Pancreas (tissue), 10 donors: ENCODE results near the gene FOXF2. TPM values are rescaled to one million over a fixed set of nuclear protein-coding genes. Genes with fewer than 3 reads are reported as not detected.

Source experiments
- ATAC-seq, 4 donors: fragments of 200-7000 bp; cut with Tn5 transposase; one replicate each; pipeline versions ENCODE4 v1.8.0 to v1.9.1; 2020; ENCODE audit warnings: mild to moderate bottlenecking in 4 of 4, moderate library complexity in 4 of 4
- DNase-seq, 6 donors: peaks; one replicate each; pipeline ENCODE4 v3.0.0-alpha.2; 2020
- FAIRE-seq: peaks from 2 replicates; lab custom pipeline; 2012; peaks lifted over from hg19 to GRCh38; lab: Jason Lieb, UNC
- H3K27ac ChIP-seq, 4 donors: fragments of 200-600 bp; sonication (generic); 1 replicate in 3 of 4; 2 replicates in 1 of 4; pipeline versions ENCODE4 v1.5.0 to v1.8.0; 2020
- H3K27me3 ChIP-seq, 4 donors: fragments of 200-600 bp; one replicate each; pipeline ENCODE4 v1.8.0; 2021
- H3K36me3 ChIP-seq, 3 donors: fragments of 200-600 bp; sonication (generic) in 1 of 3; one replicate each; pipeline versions ENCODE4 v1.5.0 to v1.8.0; 2020 to 2021
- H3K4me1 ChIP-seq, 3 donors: fragments of 200-600 bp; one replicate each; pipeline ENCODE4 v1.8.0; 2021
- H3K4me3 ChIP-seq, 4 donors: fragments of 200-600 bp; sonication (generic) in 2 of 4; one replicate each; pipeline versions ENCODE4 v1.5.0 to v1.8.0; 2020 to 2021
- H3K9me3 ChIP-seq, 4 donors: fragments of 200-600 bp; one replicate each; pipeline ENCODE4 v1.8.0; 2021
- WGBS, 2 donors: extraction: QIAGEN DNeasy Blood & Tissue Kit; methylation state at CpG; one replicate each; pipeline ENCODE4 v1.1.7; 2013; 5-methylcytosine and 5-hydroxymethylcytosine counted together
- intact Hi-C, 3 donors: fragments of 100-400 bp; cut with DNase I; formaldehyde crosslinking; loops; one replicate each; pipeline versions ENCODE4 v1.11.1 to v1.14.2; 2022
- polyA plus RNA-seq, 2 donors: library from polyadenylated mRNA; stranded (reverse); fragments of 200-250 nt; gene quantifications; one replicate each; pipeline ENCODE4 v1.2.3, GENCODE V29; 2013
- total RNA-seq, 6 donors: library from RNA; stranded (reverse); fragmentation: NEBNext Ultra II Directional in 4 of 6; extraction: Animal tissue kit (Norgen Biotek cat#: 25700) in 4 of 6; gene quantifications; one replicate each; pipeline versions ENCODE4 v1.2.1 to v1.2.4, GENCODE V29; 2021 to 2023
- TF ChIP-seq, protein P1 (sequence below), 4 donors: fragments of 200-600 bp; sonication (generic) in 3 of 4; IDR thresholded peaks; one replicate each; pipeline versions ENCODE4 v1.5.0 to v1.8.0; 2021; ENCODE audit warnings: antibody characterized with exemption in 4 of 4
- donor health status: healthy with polysubstance abuse.
- donor health status: DM: no; HTN: no; CAD: no; lungs with moderate emphysema.
- donor health status: DM: no; HTN: no; CAD: no.
- donor health status: control.
- donor health status: control.
- donor health status: Bipolar disorder and iron deficiency.
- donor health status: DM: yes; HTN: yes; CAD: no.
- donor health status: DM: no; HTN: no; CAD: no.
- donor health status: DM: no; HTN: no; CAD: no.
- donor health status: DM: yes; HTN: yes; CAD: no.

Gene FOXF2
- total and polyA plus RNA-seq, 8 donors, result 0.12 to 0.90 (median 0.35) TPM

DNA sequence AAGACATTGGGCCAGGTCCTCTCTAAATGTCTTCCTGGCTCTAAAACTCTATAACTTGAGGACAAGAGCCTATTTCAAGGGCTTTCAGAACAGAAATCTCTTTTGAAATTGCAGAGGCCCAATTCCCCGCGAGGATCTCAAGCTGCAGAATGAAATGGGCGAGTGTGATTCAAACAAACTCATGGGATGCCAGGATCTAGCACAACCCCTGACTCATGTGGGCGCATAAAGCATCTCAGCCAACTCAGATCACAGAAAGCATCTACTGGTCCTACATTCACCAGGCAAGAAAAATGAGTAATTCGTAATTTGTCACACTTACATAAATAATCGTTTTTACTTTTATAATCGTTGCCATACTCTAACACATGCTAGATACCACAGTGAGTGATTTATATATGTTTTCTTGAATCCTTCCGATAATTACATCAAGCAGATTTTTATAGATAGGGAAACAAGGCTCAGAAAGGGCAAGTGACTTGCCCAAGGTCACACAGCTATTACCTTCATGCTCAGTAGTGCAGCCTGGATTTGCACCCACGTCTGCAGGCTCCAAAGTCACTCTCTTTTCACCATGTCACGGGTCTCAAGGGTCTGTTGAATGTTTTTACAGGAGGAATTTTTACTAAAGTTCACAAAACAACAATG lies 26.2 kb downstream of the FOXF2 start:
- H3K36me3 ChIP-seq, result no peaks in the 10 kb centered on the region
- H3K9me3 ChIP-seq, result no peaks in the 10 kb centered on the region
- DNase-seq, result no peak
- TF ChIP-seq, protein P1, sequence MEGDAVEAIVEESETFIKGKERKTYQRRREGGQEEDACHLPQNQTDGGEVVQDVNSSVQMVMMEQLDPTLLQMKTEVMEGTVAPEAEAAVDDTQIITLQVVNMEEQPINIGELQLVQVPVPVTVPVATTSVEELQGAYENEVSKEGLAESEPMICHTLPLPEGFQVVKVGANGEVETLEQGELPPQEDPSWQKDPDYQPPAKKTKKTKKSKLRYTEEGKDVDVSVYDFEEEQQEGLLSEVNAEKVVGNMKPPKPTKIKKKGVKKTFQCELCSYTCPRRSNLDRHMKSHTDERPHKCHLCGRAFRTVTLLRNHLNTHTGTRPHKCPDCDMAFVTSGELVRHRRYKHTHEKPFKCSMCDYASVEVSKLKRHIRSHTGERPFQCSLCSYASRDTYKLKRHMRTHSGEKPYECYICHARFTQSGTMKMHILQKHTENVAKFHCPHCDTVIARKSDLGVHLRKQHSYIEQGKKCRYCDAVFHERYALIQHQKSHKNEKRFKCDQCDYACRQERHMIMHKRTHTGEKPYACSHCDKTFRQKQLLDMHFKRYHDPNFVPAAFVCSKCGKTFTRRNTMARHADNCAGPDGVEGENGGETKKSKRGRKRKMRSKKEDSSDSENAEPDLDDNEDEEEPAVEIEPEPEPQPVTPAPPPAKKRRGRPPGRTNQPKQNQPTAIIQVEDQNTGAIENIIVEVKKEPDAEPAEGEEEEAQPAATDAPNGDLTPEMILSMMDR (IDR thresholded peaks at IDR 0.05), result no peak
- no peak for FAIRE-seq
- H3K27me3 ChIP-seq, result no peaks in the 10 kb centered on the region
- no peak overlapping the region for H3K4me3 ChIP-seq
- no peak for ATAC-seq
- no peak overlapping the region for H3K27ac ChIP-seq
- 81 to 84% methylated on average over 10 of the region's 10 CpGs for WGBS, 2 donors
- H3K4me1 ChIP-seq, result no peaks in the 10 kb centered on the region
- intact Hi-C loops, result no loop called here

DNA sequence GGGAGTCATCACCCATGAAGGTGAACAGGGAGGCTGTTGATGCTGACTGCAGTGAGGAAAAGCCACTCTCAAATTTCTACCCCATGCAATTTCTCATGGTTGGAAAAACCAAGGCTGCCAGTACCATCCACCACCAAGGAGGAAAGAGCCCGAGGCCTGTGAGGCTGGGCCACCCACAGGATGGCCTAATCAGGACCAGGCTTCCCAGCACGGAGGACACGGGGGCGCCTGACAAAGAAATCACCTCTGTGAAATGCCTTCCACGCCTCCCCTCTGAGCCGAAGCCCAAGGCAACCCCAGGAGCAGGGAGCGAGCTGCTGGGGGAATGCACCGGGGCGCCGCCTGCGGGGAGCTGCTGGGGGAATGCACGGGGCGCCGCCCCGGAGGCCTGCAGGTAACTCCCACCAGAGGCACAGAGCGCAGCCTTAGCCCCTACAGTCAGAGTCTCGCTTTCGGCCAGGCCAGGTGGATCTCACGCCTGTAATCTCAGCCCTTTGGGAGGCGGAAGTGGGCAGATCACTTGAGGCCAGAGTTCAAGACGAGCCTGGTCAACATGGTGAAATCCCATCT lies 26.9 kb downstream of the FOXF2 start:
- intact Hi-C loops, result no loop called here
- H3K36me3 ChIP-seq, result no peaks in the 10 kb centered on the region
- whole genome bisulfite sequencing, 2 donors, result 70 to 77% methylated on average over 21 of the region's 21 CpGs
- TF ChIP-seq, protein P1 (IDR thresholded peaks at IDR 0.05), result no peak
- no peaks in the 10 kb centered on the region for H3K27me3 ChIP-seq
- no peaks in the 10 kb centered on the region for H3K4me1 ChIP-seq
- no peak for FAIRE-seq
- no peak for ATAC-seq
- H3K4me3 ChIP-seq, result no peak overlapping the region
- H3K9me3 ChIP-seq, result no peaks in the 10 kb centered on the region
- DNase-seq, result no peak
- no peak overlapping the region for H3K27ac ChIP-seq

DNA sequence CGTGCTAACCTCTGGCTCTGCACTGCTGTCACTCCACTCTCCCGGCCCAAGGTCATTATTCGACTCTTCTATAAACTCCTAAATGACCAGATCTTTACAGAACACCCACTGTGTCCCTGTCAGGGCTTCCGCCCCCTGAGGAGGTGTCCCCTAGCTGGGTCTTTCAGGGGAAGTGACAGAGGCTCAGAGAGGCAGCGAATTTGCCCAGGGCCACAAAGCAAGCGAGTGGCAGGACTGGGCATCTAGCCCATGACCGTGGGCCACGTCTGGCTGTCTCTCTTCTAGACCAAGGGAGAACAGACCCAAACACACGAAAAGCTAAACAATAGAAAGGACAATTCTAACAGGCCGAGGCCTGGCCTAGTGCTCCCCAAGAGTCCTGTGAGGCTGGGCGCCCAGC lies 27.4 kb downstream of the FOXF2 start:
- TF ChIP-seq, protein P1 (IDR thresholded peaks at IDR 0.05), result no peak
- no peak overlapping the region for H3K27ac ChIP-seq
- H3K9me3 ChIP-seq, result no peaks in the 10 kb centered on the region
- DNase-seq, result no peak
- no peak for FAIRE-seq
- H3K36me3 ChIP-seq, result no peaks in the 10 kb centered on the region
- intact Hi-C loops, result no loop called here
- H3K4me1 ChIP-seq, result no peaks in the 10 kb centered on the region
- no peaks in the 10 kb centered on the region for H3K27me3 ChIP-seq
- no peak for ATAC-seq
- no peak overlapping the region for H3K4me3 ChIP-seq
- WGBS, 2 donors, result 70 to 81% methylated on average over 11 of the region's 11 CpGs

DNA sequence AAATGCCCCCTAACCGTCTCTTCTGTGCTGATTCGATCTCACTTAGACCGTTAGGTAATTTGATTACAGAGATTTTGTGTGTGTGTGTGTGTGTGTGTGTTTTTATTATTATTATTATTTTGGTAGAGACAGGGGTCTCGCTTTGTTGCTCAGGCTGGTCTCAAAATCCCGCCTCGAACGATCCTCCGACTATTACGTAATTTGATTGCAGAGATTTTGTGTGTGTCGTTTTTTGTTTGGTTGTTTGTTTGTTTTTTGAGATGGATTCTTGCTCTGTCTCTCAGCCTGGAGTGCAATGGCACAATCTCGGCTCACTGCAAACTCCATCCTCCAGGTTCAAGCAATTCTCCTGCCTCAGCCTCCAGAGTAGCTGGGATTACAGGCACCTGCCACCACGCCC lies 28.3 kb downstream of the FOXF2 start:
- FAIRE-seq (no peak), DNase-seq (no peak), ATAC-seq (no peak)
- TF ChIP-seq, protein P1 (IDR thresholded peaks at IDR 0.05), result no peak
- Histone ChIP-seq H3K27ac (no peak overlapping the region), H3K27me3 (no peaks in the 10 kb centered on the region), H3K4me3 (no peak overlapping the region), H3K36me3 (no peaks in the 10 kb centered on the region), H3K4me1 (no peaks in the 10 kb centered on the region), H3K9me3 (no peaks in the 10 kb centered on the region)
- 87 to 90% methylated on average over 12 of the region's 12 CpGs for WGBS, 2 donors
- intact Hi-C loops, result no loop called here
